B cell (primary cell): Measurements from ENCODE around the gene NKX1-1. TPM values are rescaled to one million over a fixed set of nuclear protein-coding genes. Genes with fewer than 3 reads are reported as not detected.

Source experiments
- ATAC-seq: fragments of 200-7000 bp; cut with Tn5 transposase; one replicate; pipeline ENCODE4 v1.10.0; 2021; ENCODE audit warnings: low read depth, mild to moderate bottlenecking, moderate number of reproducible peaks, moderate library complexity
- CTCF ChIA-PET: fragments of 350-600 bp; sonication (Branson Sonifier 250); formaldehyde crosslinking; loops from one replicate; lab custom pipeline; 2021; ENCODE audit warnings: antibody characterized with exemption, inconsistent platforms; lab: Charles Lee
- POLR2A ChIA-PET: fragments of 350-600 bp; sonication (Branson Sonifier 250); formaldehyde crosslinking; loops from one replicate; lab custom pipeline; 2021; ENCODE audit warnings: antibody characterized with exemption; lab: Charles Lee
- DNase-seq: peaks from one replicate; pipeline ENCODE4 v3.0.0; 2013
- H2AFZ ChIP-seq: 2 replicates; pipeline ENCODE4 v1.6.1; 2012; ENCODE audit warnings: mild to moderate bottlenecking, low read depth, low read length; ENCODE audit not compliant: insufficient read depth, poor library complexity, severe bottlenecking
- H3K27ac ChIP-seq, 2 donors: 1 replicate in 1 of 2; 2 replicates in 1 of 2; pipeline ENCODE4 v1.5.1; 2012 to 2013; ENCODE audit warnings: low read length in 2 of 2, mild to moderate bottlenecking in 2 of 2, moderate library complexity in 1 of 2
- H3K27me3 ChIP-seq, 4 experiments: fragments of 200-600 bp in 1 of 4; sonication (generic) in 1 of 4; replicated peaks in 1 of 4; 1 replicate in 2 of 4; 2 replicates in 2 of 4; pipeline versions ENCODE4 v1.6.1 to v1.7.0; 2013 to 2016; ENCODE audit warnings: low read length in 3 of 4, mild to moderate bottlenecking in 2 of 4, mixed read lengths in 1 of 4, moderate library complexity in 1 of 4; ENCODE audit not compliant: insufficient read depth in 4 of 4, control insufficient read depth in 3 of 4; ENCODE audit errors: control extremely low read depth in 1 of 4
- H3K36me3 ChIP-seq, 2 experiments: replicated peaks in 1 of 2; 1 replicate in 1 of 2; 2 replicates in 1 of 2; pipeline versions ENCODE4 v1.6.1 to v1.7.1; 2013; ENCODE audit warnings: low read length in 1 of 2; ENCODE audit not compliant: insufficient read depth in 2 of 2, control insufficient read depth in 1 of 2; ENCODE audit errors: control extremely low read depth in 1 of 2, extremely low read depth in 1 of 2
- H3K4me1 ChIP-seq, 2 donors: fragments of 200-600 bp in 1 of 2; sonication (generic) in 1 of 2; 1 replicate in 1 of 2; 2 replicates in 1 of 2; pipeline versions ENCODE4 v1.5.1 to v1.6.1; 2013 to 2017; ENCODE audit warnings: low read length in 2 of 2; ENCODE audit not compliant: control insufficient read depth in 2 of 2, insufficient read depth in 2 of 2
- H3K4me2 ChIP-seq: replicated peaks from 2 replicates; pipeline ENCODE3; 2012; ENCODE audit warnings: mild to moderate bottlenecking, low read depth, low read length; ENCODE audit not compliant: poor library complexity, severe bottlenecking
- H3K4me3 ChIP-seq, 5 experiments: fragments of 200-600 bp in 1 of 5; sonication (generic) in 1 of 5; 1 replicate in 3 of 5; 2 replicates in 2 of 5; pipeline versions ENCODE4 v1.5.1 to v1.7.0; 2011 to 2016; ENCODE audit warnings: low read length in 4 of 5, mild to moderate bottlenecking in 4 of 5, low read depth in 2 of 5, control low read depth in 1 of 5, moderate library complexity in 1 of 5; ENCODE audit not compliant: insufficient read depth in 1 of 5; ENCODE audit errors: control extremely low read depth in 1 of 5, extremely low read depth in 1 of 5
- H3K79me2 ChIP-seq: fragments of 200-600 bp; sonication (generic); one replicate; pipeline ENCODE4 v1.6.0; 2016; ENCODE audit warnings: low read length; ENCODE audit not compliant: control insufficient read depth, insufficient read depth
- H3K9ac ChIP-seq: fragments of 200-600 bp; sonication (generic); 2 replicates; pipeline ENCODE4 v1.6.1; 2017; ENCODE audit warnings: mild to moderate bottlenecking, low read length, moderate library complexity
- H3K9me3 ChIP-seq, 3 donors: one replicate each; pipeline versions ENCODE4 v1.6.1 to v1.7.1; 2013; ENCODE audit warnings: low read length in 2 of 3; ENCODE audit not compliant: control insufficient read depth in 2 of 3, insufficient read depth in 1 of 3; ENCODE audit errors: control extremely low read depth in 1 of 3
- H4K20me1 ChIP-seq: 2 replicates; pipeline ENCODE4 v1.6.0; 2012; ENCODE audit warnings: mild to moderate bottlenecking, low read length; ENCODE audit not compliant: insufficient read depth, control insufficient read depth, poor library complexity, severe bottlenecking
- H3K27ac Mint-ChIP-seq: one replicate; pipeline ENCODE4 v1.8.0; 2021; ENCODE audit warnings: mixed read lengths
- H3K27me3 Mint-ChIP-seq: one replicate; pipeline ENCODE4 v1.8.0; 2021; ENCODE audit warnings: mixed read lengths
- H3K4me1 Mint-ChIP-seq: one replicate; pipeline ENCODE4 v1.8.0; 2021; ENCODE audit warnings: mixed read lengths
- H3K4me3 Mint-ChIP-seq: one replicate; pipeline ENCODE4 v1.8.0; 2021; ENCODE audit warnings: mixed read lengths
- H3K9me3 Mint-ChIP-seq: one replicate; pipeline ENCODE4 v1.8.0; 2022; ENCODE audit warnings: mixed read lengths; ENCODE audit not compliant: insufficient read depth
- EZH2 ChIP-seq: IDR thresholded peaks from 2 replicates; pipeline ENCODE4 v1.6.1; 2012; ENCODE audit warnings: borderline replicate concordance, low read depth, mild to moderate bottlenecking, moderate library complexity, low read length; ENCODE audit not compliant: insufficient read depth, poor library complexity, severe bottlenecking
- WGBS: methylation state at CpG from one replicate; pipeline ENCODE4 v1.1.5; 2013; ENCODE audit warnings: missing lambda C conversion rate; ENCODE audit not compliant: insufficient coverage; 5-methylcytosine and 5-hydroxymethylcytosine counted together
- intact Hi-C: fragments of 100-400 bp; cut with micrococcal nuclease; formaldehyde crosslinking; loops from one replicate; pipeline ENCODE4 v1.10.0; 2022
- polyA plus RNA-seq: library from polyadenylated mRNA; depleted of rRNA; stranded (reverse); fragments of >200 nt; gene quantifications from 2 replicates; pipeline ENCODE4 v1.2.3, GENCODE V29; 2012
- total RNA-seq, 2 donors: library from RNA; stranded (reverse); fragments of 120-200 nt in 1 of 2; gene quantifications; 1 replicate in 1 of 2; 2 replicates in 1 of 2; pipeline versions ENCODE4 v1.2.3 to v1.2.4, GENCODE V29; 2013 to 2022
- TF ChIP-seq, protein P1 (sequence below): fragments of 200-600 bp; IDR thresholded peaks from one replicate; pipeline ENCODE4 v1.8.0; 2022; ENCODE audit warnings: antibody characterized with exemption, mild to moderate bottlenecking

The NKX1-1 gene
- total and polyA plus RNA-seq, 2 donors (not counting 1 experiment from before 2014, with no cell fraction given): not detected

DNA sequence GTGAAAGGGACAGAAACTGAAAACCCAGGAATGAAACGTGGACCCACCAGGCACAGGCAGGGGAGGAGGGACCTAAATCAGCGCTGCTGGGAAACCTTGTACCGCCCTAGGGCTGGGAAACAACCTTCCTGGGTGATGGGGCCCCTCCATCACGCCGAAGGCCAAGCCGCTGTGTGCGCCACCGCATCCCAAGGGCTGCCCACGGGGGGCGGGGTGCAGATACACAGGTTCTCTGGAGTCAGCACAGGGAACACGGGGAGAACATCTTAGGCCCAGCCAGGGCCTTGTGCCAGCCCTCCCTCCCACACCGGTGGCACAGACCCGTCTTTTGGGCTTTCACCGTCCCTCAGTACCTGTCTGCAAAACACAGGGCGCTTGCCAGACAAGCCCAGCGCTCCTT, 46.3 kb downstream of the NKX1-1 start:
- DNase-seq: no peak
- H3K4me2 ChIP-seq: no peak overlapping the region
- H3K36me3 ChIP-seq: peaks cover 0 to 17% of the 10 kb centered on the region in 2 experiments
- Mint-ChIP-seq H3K4me3 (no peak overlapping the region), H3K9me3 (no peaks in the 10 kb centered on the region), H3K27me3 (no peaks in the 10 kb centered on the region), H3K27ac (no peak overlapping the region), H3K4me1 (peaks cover 2% of the 10 kb centered on the region)
- no peak overlapping the region for H3K4me3 ChIP-seq
- H4K20me1 ChIP-seq: no peaks in the 10 kb centered on the region
- H3K27me3 ChIP-seq: no peaks in the 10 kb centered on the region
- H3K9me3 ChIP-seq: no peaks in the 10 kb centered on the region
- no peak for ATAC-seq
- intact Hi-C loops: no loop called here
- H3K79me2 ChIP-seq: no peaks in the 10 kb centered on the region
- no peak overlapping the region for H3K27ac ChIP-seq
- H3K9ac ChIP-seq: no peak overlapping the region
- ChIA-PET CTCF (interaction anchor here (1.5 kb wide), 1 partner anchor 227 kb away, joined by 4 read pairs; no protein-coding TSS in a partner anchor), POLR2A (no interaction called here)
- TF ChIP-seq EZH2: no peak
- TF ChIP-seq, protein P1, sequence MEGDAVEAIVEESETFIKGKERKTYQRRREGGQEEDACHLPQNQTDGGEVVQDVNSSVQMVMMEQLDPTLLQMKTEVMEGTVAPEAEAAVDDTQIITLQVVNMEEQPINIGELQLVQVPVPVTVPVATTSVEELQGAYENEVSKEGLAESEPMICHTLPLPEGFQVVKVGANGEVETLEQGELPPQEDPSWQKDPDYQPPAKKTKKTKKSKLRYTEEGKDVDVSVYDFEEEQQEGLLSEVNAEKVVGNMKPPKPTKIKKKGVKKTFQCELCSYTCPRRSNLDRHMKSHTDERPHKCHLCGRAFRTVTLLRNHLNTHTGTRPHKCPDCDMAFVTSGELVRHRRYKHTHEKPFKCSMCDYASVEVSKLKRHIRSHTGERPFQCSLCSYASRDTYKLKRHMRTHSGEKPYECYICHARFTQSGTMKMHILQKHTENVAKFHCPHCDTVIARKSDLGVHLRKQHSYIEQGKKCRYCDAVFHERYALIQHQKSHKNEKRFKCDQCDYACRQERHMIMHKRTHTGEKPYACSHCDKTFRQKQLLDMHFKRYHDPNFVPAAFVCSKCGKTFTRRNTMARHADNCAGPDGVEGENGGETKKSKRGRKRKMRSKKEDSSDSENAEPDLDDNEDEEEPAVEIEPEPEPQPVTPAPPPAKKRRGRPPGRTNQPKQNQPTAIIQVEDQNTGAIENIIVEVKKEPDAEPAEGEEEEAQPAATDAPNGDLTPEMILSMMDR: no peak
- 94% methylated on average over 16 of the region's 16 CpGs for WGBS
- H2AFZ ChIP-seq: no peak overlapping the region
- no peaks in the 10 kb centered on the region for H3K4me1 ChIP-seq

DNA sequence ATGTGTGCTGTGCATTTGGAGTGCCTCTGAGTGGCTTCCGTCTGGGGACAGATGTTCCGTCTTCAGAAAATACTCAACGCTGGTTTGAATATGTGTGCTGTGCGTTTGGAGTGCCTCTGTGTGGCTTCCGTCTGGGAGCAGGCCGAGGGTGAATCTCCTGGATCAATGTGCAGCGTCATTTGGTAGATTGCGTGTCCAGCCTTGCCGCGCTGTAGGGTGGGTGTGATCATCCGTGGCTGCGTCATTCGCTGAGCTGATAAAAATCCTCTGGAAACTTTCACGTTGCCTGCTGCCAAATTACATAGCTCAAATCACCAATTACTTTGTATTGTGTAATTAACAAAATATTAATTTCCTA, 47.1 kb downstream of the NKX1-1 start:
- no peak overlapping the region for H3K9ac ChIP-seq
- no peaks in the 10 kb centered on the region for H3K4me1 ChIP-seq
- no peaks in the 10 kb centered on the region for H3K27me3 Mint-ChIP-seq
- TF ChIP-seq, protein P1: no peak
- TF ChIP-seq EZH2: no peak
- intact Hi-C loops: no loop called here
- ATAC-seq (no peak), DNase-seq (no peak)
- H3K4me2 ChIP-seq: no peak overlapping the region
- no peak overlapping the region for H3K27ac ChIP-seq
- no peaks in the 10 kb centered on the region for H4K20me1 ChIP-seq
- no peak overlapping the region for H3K27ac Mint-ChIP-seq
- 85% methylated on average over 5 of the region's 14 CpGs for WGBS
- ChIA-PET CTCF (no interaction called here), POLR2A (no interaction called here)
- H3K4me3 ChIP-seq: no peak overlapping the region
- H3K9me3 Mint-ChIP-seq: no peaks in the 10 kb centered on the region
- no peaks in the 10 kb centered on the region for H3K9me3 ChIP-seq
- H2AFZ ChIP-seq: no peak overlapping the region
- no peak overlapping the region for H3K4me3 Mint-ChIP-seq
- peaks cover 0 to 18% of the 10 kb centered on the region in 2 experiments for H3K36me3 ChIP-seq
- H3K27me3 ChIP-seq: no peaks in the 10 kb centered on the region
- no peaks in the 10 kb centered on the region for H3K79me2 ChIP-seq
- peaks cover 2% of the 10 kb centered on the region for H3K4me1 Mint-ChIP-seq
